OCI-LY1 (cell line): Measurements from ENCODE around the gene HNRNPAB.

Source experiments
- EZH2 ChIP-seq: fragments of 200-600 bp; sonication (generic), shearing (Covaris generic); IDR thresholded peaks from 2 replicates; pipeline ENCODE4 v1.8.0; 2017; ENCODE audit warnings: borderline replicate concordance, mixed run types, mild to moderate bottlenecking, antibody characterized with exemption, low read length, moderate library complexity, mixed read lengths
- TF ChIP-seq, protein P1 (sequence below): fragments of 200-600 bp; sonication (generic), shearing (Covaris generic); IDR thresholded peaks from 2 replicates; pipeline ENCODE4 v1.5.1; 2017; ENCODE audit warnings: mild to moderate bottlenecking, antibody characterized with exemption, low read length, moderate library complexity, mixed read lengths

DNA sequence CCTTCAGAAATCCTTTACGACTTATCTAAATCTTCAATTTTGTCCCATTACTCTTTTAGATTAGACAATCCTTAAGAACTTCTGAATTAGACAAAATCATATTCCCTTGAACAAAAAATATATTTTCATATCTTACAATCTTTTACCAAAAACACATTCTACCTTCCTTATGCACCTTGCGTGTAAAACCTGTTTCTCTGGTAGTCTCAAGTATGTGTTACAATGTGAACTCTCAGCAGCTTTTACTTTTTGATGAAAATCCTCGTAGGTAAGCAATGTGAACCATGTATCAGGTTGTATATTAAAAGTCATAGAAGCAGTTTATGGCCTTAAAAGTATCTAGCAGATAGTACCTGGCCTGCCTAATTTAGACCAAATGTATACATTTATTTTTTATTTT is 29.9 kb upstream of the HNRNPAB start:
- TF ChIP-seq, protein P1, sequence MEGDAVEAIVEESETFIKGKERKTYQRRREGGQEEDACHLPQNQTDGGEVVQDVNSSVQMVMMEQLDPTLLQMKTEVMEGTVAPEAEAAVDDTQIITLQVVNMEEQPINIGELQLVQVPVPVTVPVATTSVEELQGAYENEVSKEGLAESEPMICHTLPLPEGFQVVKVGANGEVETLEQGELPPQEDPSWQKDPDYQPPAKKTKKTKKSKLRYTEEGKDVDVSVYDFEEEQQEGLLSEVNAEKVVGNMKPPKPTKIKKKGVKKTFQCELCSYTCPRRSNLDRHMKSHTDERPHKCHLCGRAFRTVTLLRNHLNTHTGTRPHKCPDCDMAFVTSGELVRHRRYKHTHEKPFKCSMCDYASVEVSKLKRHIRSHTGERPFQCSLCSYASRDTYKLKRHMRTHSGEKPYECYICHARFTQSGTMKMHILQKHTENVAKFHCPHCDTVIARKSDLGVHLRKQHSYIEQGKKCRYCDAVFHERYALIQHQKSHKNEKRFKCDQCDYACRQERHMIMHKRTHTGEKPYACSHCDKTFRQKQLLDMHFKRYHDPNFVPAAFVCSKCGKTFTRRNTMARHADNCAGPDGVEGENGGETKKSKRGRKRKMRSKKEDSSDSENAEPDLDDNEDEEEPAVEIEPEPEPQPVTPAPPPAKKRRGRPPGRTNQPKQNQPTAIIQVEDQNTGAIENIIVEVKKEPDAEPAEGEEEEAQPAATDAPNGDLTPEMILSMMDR, result no peak
- TF ChIP-seq EZH2, result no peak
